ENCODE data around the gene RNF41.

Gene RNF41

DNA sequence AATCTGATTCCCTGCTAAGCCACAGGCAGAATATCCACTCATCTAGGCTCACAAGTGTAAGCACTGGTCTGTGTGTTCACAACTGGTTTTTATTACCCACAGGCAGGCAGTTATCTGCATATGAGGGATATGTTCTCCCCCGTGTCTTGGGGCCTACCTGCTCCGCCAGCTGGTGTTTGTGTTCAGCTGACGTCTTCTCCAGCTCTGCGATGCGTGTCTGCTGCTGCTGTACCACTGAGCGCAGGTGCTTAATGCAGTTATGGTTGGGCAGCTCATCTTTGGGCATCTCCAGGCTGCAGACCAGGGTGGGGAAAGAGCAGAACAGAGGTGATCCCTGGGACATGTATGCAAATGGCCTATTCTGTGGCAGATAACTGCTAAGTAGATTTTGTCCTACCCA, 13.7 kb downstream of the RNF41 start:
- no peak overlapping the region for H3K4me3 ChIP-seq (ENCODE audit: low read depth, low read length)
- TF ChIP-seq MYC (IDR thresholded peaks at IDR 0.05; ENCODE audit: low read depth, low read length) (no peak), POLR2A (IDR thresholded peaks at IDR 0.05; ENCODE audit: extremely low read depth, insufficient read length) (no peak)
- TF ChIP-seq, protein P1, sequence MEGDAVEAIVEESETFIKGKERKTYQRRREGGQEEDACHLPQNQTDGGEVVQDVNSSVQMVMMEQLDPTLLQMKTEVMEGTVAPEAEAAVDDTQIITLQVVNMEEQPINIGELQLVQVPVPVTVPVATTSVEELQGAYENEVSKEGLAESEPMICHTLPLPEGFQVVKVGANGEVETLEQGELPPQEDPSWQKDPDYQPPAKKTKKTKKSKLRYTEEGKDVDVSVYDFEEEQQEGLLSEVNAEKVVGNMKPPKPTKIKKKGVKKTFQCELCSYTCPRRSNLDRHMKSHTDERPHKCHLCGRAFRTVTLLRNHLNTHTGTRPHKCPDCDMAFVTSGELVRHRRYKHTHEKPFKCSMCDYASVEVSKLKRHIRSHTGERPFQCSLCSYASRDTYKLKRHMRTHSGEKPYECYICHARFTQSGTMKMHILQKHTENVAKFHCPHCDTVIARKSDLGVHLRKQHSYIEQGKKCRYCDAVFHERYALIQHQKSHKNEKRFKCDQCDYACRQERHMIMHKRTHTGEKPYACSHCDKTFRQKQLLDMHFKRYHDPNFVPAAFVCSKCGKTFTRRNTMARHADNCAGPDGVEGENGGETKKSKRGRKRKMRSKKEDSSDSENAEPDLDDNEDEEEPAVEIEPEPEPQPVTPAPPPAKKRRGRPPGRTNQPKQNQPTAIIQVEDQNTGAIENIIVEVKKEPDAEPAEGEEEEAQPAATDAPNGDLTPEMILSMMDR (IDR thresholded peaks at IDR 0.05; ENCODE audit: low read depth, low read length): no peak
- TF ChIP-seq, protein P2, sequence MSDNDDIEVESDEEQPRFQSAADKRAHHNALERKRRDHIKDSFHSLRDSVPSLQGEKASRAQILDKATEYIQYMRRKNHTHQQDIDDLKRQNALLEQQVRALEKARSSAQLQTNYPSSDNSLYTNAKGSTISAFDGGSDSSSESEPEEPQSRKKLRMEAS (IDR thresholded peaks at IDR 0.05; ENCODE audit: low read depth, low read length): no peak
- DNase-seq (ENCODE audit: low read depth): no peak

DNA sequence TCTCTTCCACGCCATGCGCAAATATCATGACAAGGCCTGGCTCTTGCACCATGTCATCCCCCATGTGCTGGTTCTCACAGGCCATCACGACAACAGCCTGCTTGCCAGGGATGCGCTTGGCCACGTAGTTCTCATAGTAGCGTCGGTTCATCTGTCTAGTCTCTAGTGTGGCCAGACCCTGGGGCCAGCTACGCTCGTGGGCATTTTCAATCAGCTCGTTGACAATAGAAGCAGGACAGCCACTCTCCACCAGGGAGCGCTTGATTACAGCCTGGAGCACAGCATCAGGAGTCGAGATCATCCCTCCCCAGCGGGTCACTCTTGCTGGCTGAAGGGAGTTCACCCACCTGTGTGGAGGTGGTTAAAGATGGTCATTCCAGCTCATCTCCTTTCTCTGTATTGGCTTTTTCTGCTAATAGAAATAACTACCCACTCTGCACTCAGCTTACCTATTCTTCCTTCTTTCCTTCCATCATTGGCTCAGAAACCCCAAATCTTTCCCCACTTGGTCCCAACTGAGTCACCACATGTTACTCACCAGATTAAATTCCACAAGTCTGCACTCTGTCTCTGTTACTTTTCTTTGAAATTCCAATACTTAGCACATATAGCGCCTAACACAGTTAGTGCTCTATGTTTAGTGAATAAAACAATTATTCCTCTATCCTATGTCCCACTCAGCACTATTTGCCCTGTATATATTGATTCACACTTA, 15.1 kb downstream of the RNF41 start:
- DNase-seq (ENCODE audit: low read depth): peak; percentile 69
- H3K4me3 ChIP-seq (ENCODE audit: low read depth, low read length): no peak overlapping the region
- TF ChIP-seq MYC (IDR thresholded peaks at IDR 0.05; ENCODE audit: low read depth, low read length): no peak
- TF ChIP-seq, protein P1 (IDR thresholded peaks at IDR 0.05; ENCODE audit: low read depth, low read length): peak; percentile 79
- TF ChIP-seq, protein P2 (IDR thresholded peaks at IDR 0.05; ENCODE audit: low read depth, low read length): 0 out of 2 replicates have a peak, but pooled peaks have one; percentile 24

DNA sequence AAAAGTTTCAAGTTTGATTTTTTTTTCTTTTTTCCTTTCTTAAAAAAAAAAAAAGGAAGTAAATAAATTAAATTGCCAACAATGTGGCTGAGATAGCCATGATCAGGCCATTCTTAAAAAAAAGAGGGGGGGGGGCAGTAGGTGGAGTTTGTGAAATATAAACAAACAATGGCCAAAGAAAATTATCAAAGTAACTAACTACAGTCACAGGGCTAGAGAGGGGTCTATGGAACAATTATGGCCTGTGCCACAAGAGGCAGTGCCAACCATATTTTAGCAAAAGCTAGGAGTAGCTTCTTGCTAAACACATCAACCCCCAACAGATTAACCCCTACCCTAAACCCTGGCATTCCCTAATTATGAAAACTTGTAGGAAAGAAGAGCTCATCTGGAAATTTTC, 16.3 kb downstream of the RNF41 start:
- no peak for DNase-seq (ENCODE audit: low read depth)
- no peak overlapping the region for H3K4me3 ChIP-seq (ENCODE audit: low read depth, low read length)
- TF ChIP-seq MYC (IDR thresholded peaks at IDR 0.05; ENCODE audit: low read depth, low read length) (no peak), POLR2A (IDR thresholded peaks at IDR 0.05; ENCODE audit: extremely low read depth, insufficient read length) (no peak)
- TF ChIP-seq, protein P1 (IDR thresholded peaks at IDR 0.05; ENCODE audit: low read depth, low read length): no peak
- TF ChIP-seq, protein P2 (IDR thresholded peaks at IDR 0.05; ENCODE audit: low read depth, low read length): no peak

DNA sequence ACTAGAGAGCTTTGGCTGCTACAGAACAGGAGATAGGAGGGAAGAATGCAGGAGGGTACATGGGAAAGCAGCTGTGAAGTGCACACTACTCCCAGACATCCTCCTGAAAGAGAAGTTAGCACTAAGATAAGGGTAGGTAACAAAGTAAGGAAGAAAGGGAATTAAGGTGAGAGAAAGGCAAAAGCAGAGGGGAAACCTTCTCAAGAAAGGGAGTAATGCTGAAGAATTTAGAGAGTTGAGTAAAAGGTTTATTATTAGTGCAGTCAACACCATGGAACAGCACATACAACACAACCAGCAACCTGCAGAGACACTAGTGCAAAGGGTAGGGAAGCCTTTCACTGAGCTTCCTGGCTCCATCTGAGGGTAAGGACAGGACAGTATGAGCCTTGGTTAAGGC, 17.4 kb downstream of the RNF41 start:
- no peak overlapping the region for H3K4me3 ChIP-seq (ENCODE audit: low read depth, low read length)
- TF ChIP-seq POLR2A (IDR thresholded peaks at IDR 0.05; ENCODE audit: extremely low read depth, insufficient read length): no peak
- TF ChIP-seq, protein P2 (IDR thresholded peaks at IDR 0.05; ENCODE audit: low read depth, low read length): no peak
- no peak for TF ChIP-seq MYC (IDR thresholded peaks at IDR 0.05; ENCODE audit: low read depth, low read length)
- TF ChIP-seq, protein P1 (IDR thresholded peaks at IDR 0.05; ENCODE audit: low read depth, low read length): no peak
- DNase-seq (ENCODE audit: low read depth): no peak

DNA sequence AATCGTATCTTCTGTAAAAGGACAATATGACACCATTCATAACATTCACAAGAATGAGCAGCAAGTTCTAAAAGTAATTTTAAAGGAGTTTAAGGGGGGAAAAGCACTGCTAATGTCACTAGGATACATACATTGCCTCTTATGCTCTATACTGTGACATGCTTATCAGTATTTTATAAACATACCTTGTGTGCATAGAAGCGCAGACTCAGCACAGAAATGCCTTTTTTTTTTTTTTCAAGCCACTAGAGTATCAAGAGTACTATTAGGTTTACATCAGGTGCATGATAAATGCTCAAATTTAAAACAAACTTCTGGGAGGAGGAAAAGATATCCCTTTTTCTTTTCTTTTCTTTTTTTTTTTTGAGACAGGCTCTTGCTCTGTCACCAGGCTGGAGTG, 18.9 kb downstream of the RNF41 start:
- DNase-seq (ENCODE audit: low read depth): no peak
- TF ChIP-seq, protein P2 (IDR thresholded peaks at IDR 0.05; ENCODE audit: low read depth, low read length): no peak
- TF ChIP-seq, protein P1 (IDR thresholded peaks at IDR 0.05; ENCODE audit: low read depth, low read length): no peak
- no peak for TF ChIP-seq MYC (IDR thresholded peaks at IDR 0.05; ENCODE audit: low read depth, low read length)
- TF ChIP-seq POLR2A (IDR thresholded peaks at IDR 0.05; ENCODE audit: extremely low read depth, insufficient read length): no peak

More for the DNA sequence above, 18.9 kb downstream of the RNF41 start:
- no peak overlapping the region for H3K4me3 ChIP-seq (ENCODE audit: low read depth, low read length)
